H9 (cell line): ENCODE measurements around the gene APRT. TPM values are rescaled to one million over a fixed set of nuclear protein-coding genes. Genes with fewer than 3 reads are reported as not detected.

Source experiments
- DNase-seq: peaks from one replicate; pipeline ENCODE4 v3.0.0-alpha.2; 2017
- H2AFZ ChIP-seq: one replicate; pipeline ENCODE4 v1.6.1; 2013; ENCODE audit warnings: mild to moderate bottlenecking, low read length, control low read depth, moderate library complexity
- H2AK5ac ChIP-seq: 2 replicates; pipeline ENCODE4 v1.6.1; 2013; ENCODE audit warnings: low read length, control low read depth, mixed read lengths; ENCODE audit not compliant: insufficient read length
- H2BK120ac ChIP-seq: one replicate; pipeline ENCODE4 v1.6.1; 2013; ENCODE audit warnings: low read depth, mild to moderate bottlenecking, low read length, control low read depth, inconsistent platforms; ENCODE audit not compliant: poor library complexity, severe bottlenecking
- H2BK12ac ChIP-seq: 2 replicates; pipeline ENCODE4 v1.6.1; 2013; ENCODE audit warnings: low read length, control low read depth, mixed read lengths, low read depth; ENCODE audit not compliant: insufficient read length
- H2BK15ac ChIP-seq: 2 replicates; pipeline ENCODE4 v1.6.1; 2013; ENCODE audit warnings: low read depth, low read length, control low read depth
- H2BK20ac ChIP-seq: one replicate; pipeline ENCODE4 v1.6.1; 2013; ENCODE audit warnings: low read depth, mild to moderate bottlenecking, low read length, control low read depth, inconsistent platforms; ENCODE audit not compliant: poor library complexity, severe bottlenecking
- H2BK5ac ChIP-seq: 2 replicates; pipeline ENCODE4 v1.6.1; 2013; ENCODE audit warnings: low read length, control low read depth, mixed read lengths; ENCODE audit not compliant: insufficient read length
- H3K14ac ChIP-seq: 2 replicates; pipeline ENCODE4 v1.6.1; 2013; ENCODE audit warnings: low read length, control low read depth; ENCODE audit not compliant: insufficient read depth
- H3K18ac ChIP-seq: 2 replicates; pipeline ENCODE4 v1.6.1; 2013; ENCODE audit warnings: low read depth, mild to moderate bottlenecking, mixed read lengths, low read length, control low read depth; ENCODE audit not compliant: insufficient read length
- H3K23ac ChIP-seq: 2 replicates; pipeline ENCODE4 v1.6.1; 2013; ENCODE audit warnings: low read length, control low read depth, mixed read lengths, low read depth; ENCODE audit not compliant: insufficient read length
- H3K23me2 ChIP-seq: 2 replicates; pipeline ENCODE4 v1.6.1; 2013; ENCODE audit warnings: low read depth, mild to moderate bottlenecking, mixed read lengths, low read length, control low read depth; ENCODE audit not compliant: insufficient read length, poor library complexity, severe bottlenecking
- H3K27ac ChIP-seq: 2 replicates; pipeline ENCODE4 v1.5.1; 2013; ENCODE audit warnings: low read length, control low read depth, mixed read lengths, low read depth; ENCODE audit not compliant: insufficient read length
- H3K27me3 ChIP-seq: 2 replicates; pipeline ENCODE4 v1.6.1; 2013; ENCODE audit warnings: low read length, control low read depth, inconsistent platforms; ENCODE audit not compliant: insufficient read depth
- H3K4ac ChIP-seq: 2 replicates; pipeline ENCODE4 v1.6.1; 2013; ENCODE audit warnings: low read depth, mild to moderate bottlenecking, control low read depth, inconsistent platforms, low read length, moderate library complexity
- H3K4me1 ChIP-seq: 2 replicates; pipeline ENCODE4 v1.6.1; 2013; ENCODE audit warnings: low read length, control low read depth, inconsistent platforms; ENCODE audit not compliant: insufficient read depth
- H3K4me2 ChIP-seq: 2 replicates; pipeline ENCODE4 v1.6.1; 2013; ENCODE audit warnings: low read length, control low read depth, mixed read lengths; ENCODE audit not compliant: insufficient read length, insufficient read depth
- H3K56ac ChIP-seq: 2 replicates; pipeline ENCODE4 v1.6.1; 2013; ENCODE audit warnings: low read depth, mild to moderate bottlenecking, mixed read lengths, low read length, control low read depth; ENCODE audit not compliant: insufficient read length
- H3K79me1 ChIP-seq: 2 replicates; pipeline ENCODE4 v1.6.1; 2013; ENCODE audit warnings: low read depth, mild to moderate bottlenecking, moderate library complexity, low read length, control low read depth, inconsistent platforms; ENCODE audit not compliant: insufficient read depth, poor library complexity, severe bottlenecking
- H3K79me2 ChIP-seq: 2 replicates; pipeline ENCODE4 v1.6.1; 2013; ENCODE audit warnings: low read length, control low read depth, inconsistent platforms; ENCODE audit not compliant: insufficient read depth
- H3K9ac ChIP-seq: 2 replicates; pipeline ENCODE4 v1.6.1; 2013; ENCODE audit warnings: low read length, control low read depth, mixed read lengths; ENCODE audit not compliant: insufficient read length; ENCODE audit errors: extremely low read depth
- H3K9me3 ChIP-seq: one replicate; pipeline ENCODE4 v1.6.1; 2013; ENCODE audit warnings: low read depth, low read length, inconsistent platforms; ENCODE audit not compliant: control insufficient read depth
- H3T11ph ChIP-seq: one replicate; pipeline ENCODE4 v1.6.1; 2013; ENCODE audit warnings: mild to moderate bottlenecking, low read length, control low read depth, inconsistent platforms
- H4K20me1 ChIP-seq: one replicate; pipeline ENCODE4 v1.6.1; 2013; ENCODE audit not compliant: control insufficient read depth, insufficient read length, insufficient read depth
- H4K5ac ChIP-seq: 2 replicates; pipeline ENCODE4 v1.6.1; 2013; ENCODE audit warnings: low read depth, mild to moderate bottlenecking, mixed read lengths, low read length, control low read depth; ENCODE audit not compliant: insufficient read length
- H4K8ac ChIP-seq: replicated peaks from 2 replicates; pipeline ENCODE4 v1.6.1; 2013; ENCODE audit warnings: low read length, control low read depth, mixed read lengths, low read depth; ENCODE audit not compliant: insufficient read length
- H4K91ac ChIP-seq: 2 replicates; pipeline ENCODE4 v1.6.1; 2013; ENCODE audit warnings: low read depth, mild to moderate bottlenecking, moderate library complexity, mixed read lengths, low read length, control low read depth; ENCODE audit not compliant: insufficient read length
- H3K27ac Mint-ChIP-seq, 3 experiments: 2 replicates in 2 of 3; 3 replicates in 1 of 3; pipeline ENCODE4 v1.8.0; 2020 to 2021; ENCODE audit warnings: mixed read lengths in 3 of 3, mild to moderate bottlenecking in 1 of 3, moderate library complexity in 1 of 3
- H3K27me3 Mint-ChIP-seq: 2 replicates; pipeline ENCODE4 v1.8.0; 2021; ENCODE audit warnings: low read depth, mild to moderate bottlenecking, moderate library complexity, mixed read lengths
- H3K36me3 Mint-ChIP-seq, 3 experiments: 2 replicates in 2 of 3; 3 replicates in 1 of 3; pipeline ENCODE4 v1.8.0; 2020 to 2021; ENCODE audit warnings: low read depth in 3 of 3, mixed read lengths in 3 of 3; ENCODE audit not compliant: insufficient read depth in 1 of 3
- H3K4me1 Mint-ChIP-seq, 2 experiments: 2 replicates each; pipeline ENCODE4 v1.8.0; 2020; ENCODE audit warnings: mixed read lengths in 2 of 2
- H3K4me3 Mint-ChIP-seq, 2 experiments: 2 replicates in 1 of 2; 3 replicates in 1 of 2; pipeline ENCODE4 v1.8.0; 2020 to 2021; ENCODE audit warnings: mild to moderate bottlenecking in 2 of 2, mixed read lengths in 2 of 2, moderate library complexity in 1 of 2
- H3K9me3 Mint-ChIP-seq, 2 experiments: 2 replicates in 1 of 2; 3 replicates in 1 of 2; pipeline ENCODE4 v1.8.0; 2020; ENCODE audit warnings: mild to moderate bottlenecking in 2 of 2, mixed read lengths in 2 of 2, moderate library complexity in 1 of 2
- WGBS: extraction: QIAGEN DNeasy Blood & Tissue Kit; methylation state at CpG from one replicate; pipeline ENCODE4 v1.1.7; 2013; ENCODE audit warnings: missing lambda C conversion rate, low lambda C conversion rate, mixed read lengths; ENCODE audit not compliant: insufficient read length; ENCODE audit errors: extremely low coverage; 5-methylcytosine and 5-hydroxymethylcytosine counted together
- total RNA-seq: library from RNA; stranded (reverse); gene quantifications from 2 replicates; pipeline ENCODE4 v1.2.1, GENCODE V29; 2021
- TF ChIP-seq, protein P1 (sequence below): fragments of 200-600 bp; sonication (generic); conservative IDR thresholded peaks from 3 replicates; pipeline ENCODE4 v1.8.0; 2021; ENCODE audit warnings: antibody characterized with exemption, mild to moderate bottlenecking

Gene APRT
- total RNA-seq, 1 experiment from 2014 or later, result 246 TPM

DNA sequence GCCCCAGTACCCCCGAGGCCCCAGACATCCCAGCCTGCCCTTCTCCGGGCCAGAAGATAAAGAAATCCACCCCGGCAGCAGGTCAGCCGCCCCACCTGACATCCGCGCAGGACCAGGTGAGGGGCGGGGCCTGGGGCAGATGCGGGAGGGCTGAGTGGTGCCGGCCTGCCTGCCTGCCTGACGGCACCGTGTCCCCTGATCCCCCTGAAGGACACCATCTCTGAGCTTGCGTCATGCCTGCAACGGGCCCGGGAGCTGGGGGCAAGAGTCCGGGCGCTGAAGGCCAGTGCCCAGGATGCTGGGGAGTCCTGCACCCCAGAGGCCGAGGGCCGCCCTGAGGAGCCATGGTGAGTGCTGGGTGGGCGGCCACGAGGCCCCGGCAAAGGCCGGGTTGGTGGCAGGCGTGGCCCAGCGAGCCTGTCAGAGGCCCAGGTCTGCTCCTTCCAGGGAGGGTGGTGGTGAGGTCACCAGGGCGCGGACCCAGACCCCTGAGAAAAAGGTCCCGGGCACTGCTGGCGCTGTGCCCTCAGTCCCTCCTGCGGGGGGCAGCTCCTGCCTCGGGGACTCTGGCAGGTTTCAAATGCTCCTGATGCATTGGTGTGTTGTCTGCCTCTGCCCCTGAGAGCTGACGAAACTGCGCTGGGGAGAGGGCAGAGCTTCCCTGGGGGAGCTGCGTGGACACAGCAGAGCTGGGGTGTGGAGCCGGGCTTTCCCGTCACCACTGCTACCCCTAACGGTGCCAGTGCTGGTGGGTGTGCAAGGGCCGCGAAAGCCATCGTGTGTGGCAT, 7.0 kb downstream of the APRT start:
- H3K4me3 Mint-ChIP-seq, result peak overlapping the region; percentile 82 to 86
- TF ChIP-seq, protein P1, sequence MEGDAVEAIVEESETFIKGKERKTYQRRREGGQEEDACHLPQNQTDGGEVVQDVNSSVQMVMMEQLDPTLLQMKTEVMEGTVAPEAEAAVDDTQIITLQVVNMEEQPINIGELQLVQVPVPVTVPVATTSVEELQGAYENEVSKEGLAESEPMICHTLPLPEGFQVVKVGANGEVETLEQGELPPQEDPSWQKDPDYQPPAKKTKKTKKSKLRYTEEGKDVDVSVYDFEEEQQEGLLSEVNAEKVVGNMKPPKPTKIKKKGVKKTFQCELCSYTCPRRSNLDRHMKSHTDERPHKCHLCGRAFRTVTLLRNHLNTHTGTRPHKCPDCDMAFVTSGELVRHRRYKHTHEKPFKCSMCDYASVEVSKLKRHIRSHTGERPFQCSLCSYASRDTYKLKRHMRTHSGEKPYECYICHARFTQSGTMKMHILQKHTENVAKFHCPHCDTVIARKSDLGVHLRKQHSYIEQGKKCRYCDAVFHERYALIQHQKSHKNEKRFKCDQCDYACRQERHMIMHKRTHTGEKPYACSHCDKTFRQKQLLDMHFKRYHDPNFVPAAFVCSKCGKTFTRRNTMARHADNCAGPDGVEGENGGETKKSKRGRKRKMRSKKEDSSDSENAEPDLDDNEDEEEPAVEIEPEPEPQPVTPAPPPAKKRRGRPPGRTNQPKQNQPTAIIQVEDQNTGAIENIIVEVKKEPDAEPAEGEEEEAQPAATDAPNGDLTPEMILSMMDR, result no peak
- Histone ChIP-seq H3K27me3 (no peaks in the 10 kb centered on the region), H3K79me1 (peaks cover 6% of the 10 kb centered on the region), H3K27ac (no peak overlapping the region), H3K4me2 (peak overlapping the region; percentile 81), H2BK15ac (no peak overlapping the region), H2AK5ac (no peak overlapping the region), H4K20me1 (no peaks in the 10 kb centered on the region), H4K91ac (no peak overlapping the region), H4K5ac (no peak overlapping the region), H3T11ph (no peak overlapping the region), H3K4ac (no peak overlapping the region), H3K18ac (peak overlapping the region; percentile 40), H3K4me1 (no peaks in the 10 kb centered on the region), H3K56ac (no peak overlapping the region), H3K9ac (peak overlapping the region; percentile 83), H2BK5ac (no peak overlapping the region), H4K8ac (no peak overlapping the region), H3K23ac (no peak overlapping the region), H2BK120ac (no peak overlapping the region), H2AFZ (no peak overlapping the region), H3K79me2 (peaks cover 3% of the 10 kb centered on the region; the same call in 1 of the 2 replicates), H3K9me3 (no peaks in the 10 kb centered on the region), H2BK20ac (no peak overlapping the region), H3K23me2 (peaks cover 14% of the 10 kb centered on the region), H2BK12ac (no peak overlapping the region), H3K14ac (peak overlapping the region; percentile 74)
- no CpG with 5 or more reads among the region's 39 CpGs for WGBS
- H3K27me3 Mint-ChIP-seq, result no peaks in the 10 kb centered on the region; the same call in 1 of the 2 replicates
- no peaks in the 10 kb centered on the region for H3K9me3 Mint-ChIP-seq
- peak; percentile 65 for DNase-seq
- H3K4me1 Mint-ChIP-seq, result peaks cover 0 to 3% of the 10 kb centered on the region in 2 experiments; a peak in 1 of 4 replicates
- H3K36me3 Mint-ChIP-seq, result peaks cover 17 to 53% (median 47%) of the 10 kb centered on the region in 3 experiments
- peak overlapping the region in 2 of 3 experiments; percentile 73 to 92; a peak in 3 of 7 replicates for H3K27ac Mint-ChIP-seq
